Measurements from ENCODE around the gene PTPRD.

Gene PTPRD

GRCh38 chr9:8653855-8654254 lies 1958.9 kb downstream of the PTPRD start:
- no peak overlapping the region for H3K27ac ChIP-seq (ENCODE audit: extremely low read depth, low read depth, low read length)
- CTCF ChIA-PET = interaction anchor here (0.6 kb wide), 1 partner anchor 89 kb away, joined by 3 read pairs; no protein-coding TSS in a partner anchor
- no peaks in the 10 kb centered on the region for H3K36me3 ChIP-seq (ENCODE audit: control insufficient read depth in 2 of 2, insufficient read depth in 1 of 2, low read length in 2 of 2)
- no peak for TF ChIP-seq SCRT1 (tag by site-specific recombination; IDR thresholded peaks at IDR 0.05; ENCODE audit: borderline replicate concordance)
- no peak for TF ChIP-seq ZNF114 (tag by site-specific recombination; IDR thresholded peaks at IDR 0.05)
- no peak for TF ChIP-seq ZNF302 (tag by site-specific recombination; IDR thresholded peaks at IDR 0.05; ENCODE audit: low read depth)
- TF ChIP-seq ZNF701 (tag by site-specific recombination; IDR thresholded peaks at IDR 0.05) = no peak
- TF ChIP-seq ZNF37A (tag by site-specific recombination; IDR thresholded peaks at IDR 0.05) = no peak
- TF ChIP-seq MZF1 (tag by site-specific recombination; IDR thresholded peaks at IDR 0.05; ENCODE audit: borderline replicate concordance) = no peak
- TF ChIP-seq ZNF248 (tag by site-specific recombination; IDR thresholded peaks at IDR 0.05) = no peak
- no peak for TF ChIP-seq ZNF585B (tag by site-specific recombination; IDR thresholded peaks at IDR 0.05)
- no peak for TF ChIP-seq PRDM1 (tag by site-specific recombination; IDR thresholded peaks at IDR 0.05)
- no peak for TF ChIP-seq ZNF677 (tag by site-specific recombination; IDR thresholded peaks at IDR 0.05)
- no peak for TF ChIP-seq GFI1B (tag by site-specific recombination; IDR thresholded peaks at IDR 0.05)
- TF ChIP-seq ZNF654 (tag by site-specific recombination; IDR thresholded peaks at IDR 0.05; ENCODE audit: low read depth) = no peak
- no peak for TF ChIP-seq ZNF571 (tag by site-specific recombination; IDR thresholded peaks at IDR 0.05)
- TF ChIP-seq ZNF19 (tag by site-specific recombination; IDR thresholded peaks at IDR 0.05; ENCODE audit: low read depth) = no peak
- TF ChIP-seq ZNF292 (tag by site-specific recombination; IDR thresholded peaks at IDR 0.05; ENCODE audit: borderline replicate concordance, low read depth) = no peak
- POLR2A ChIA-PET = no interaction called here
- no peak overlapping the region for H3K4me3 ChIP-seq (ENCODE audit: low read depth, low read length)
- no peaks in the 10 kb centered on the region for H3K9me3 ChIP-seq (ENCODE audit: control insufficient read depth, insufficient read depth, low read depth, low read length)
- H3K4me1 ChIP-seq (ENCODE audit: control insufficient read depth, insufficient read depth, low read length) = no peaks in the 10 kb centered on the region

GRCh38 chr9:8653111-8653510 lies 1959.7 kb downstream of the PTPRD start:
- Histone ChIP-seq H3K4me1 (ENCODE audit: control insufficient read depth, insufficient read depth, low read length) (no peaks in the 10 kb centered on the region), H3K27ac (ENCODE audit: extremely low read depth, low read depth, low read length) (no peak overlapping the region), H3K4me3 (ENCODE audit: low read depth, low read length) (no peak overlapping the region), H3K9me3 (ENCODE audit: control insufficient read depth, insufficient read depth, low read depth, low read length) (no peaks in the 10 kb centered on the region), H3K36me3 (ENCODE audit: control insufficient read depth in 2 of 2, insufficient read depth in 1 of 2, low read length in 2 of 2) (no peaks in the 10 kb centered on the region)
- no peak for TF ChIP-seq ZNF776 (tag by site-specific recombination; IDR thresholded peaks at IDR 0.05; ENCODE audit: borderline replicate concordance)
- no peak for TF ChIP-seq ZNF132 (tag by site-specific recombination; IDR thresholded peaks at IDR 0.05; ENCODE audit: borderline replicate concordance)
- no peak for TF ChIP-seq ZFP41 (tag by site-specific recombination; IDR thresholded peaks at IDR 0.05; ENCODE audit: borderline replicate concordance)
- TF ChIP-seq YY2 (tag by site-specific recombination; IDR thresholded peaks at IDR 0.05) = no peak
- TF ChIP-seq ZIC2 (tag by site-specific recombination; IDR thresholded peaks at IDR 0.05) = no peak
- no peak for TF ChIP-seq ZBTB48 (tag by site-specific recombination; IDR thresholded peaks at IDR 0.05)
- TF ChIP-seq ZNF169 (tag by site-specific recombination; IDR thresholded peaks at IDR 0.05) = no peak
- no peak for TF ChIP-seq ZNF529 (tag by site-specific recombination; IDR thresholded peaks at IDR 0.05; ENCODE audit: insufficient replicate concordance)
- TF ChIP-seq ZNF148 (tag by site-specific recombination; IDR thresholded peaks at IDR 0.05; ENCODE audit: borderline replicate concordance) = no peak
- no peak for TF ChIP-seq BCL11B (tag by site-specific recombination; IDR thresholded peaks at IDR 0.05; ENCODE audit: low read depth)
- no peak for TF ChIP-seq ZNF501 (tag by site-specific recombination; IDR thresholded peaks at IDR 0.05)
- ChIA-PET CTCF (interaction anchor here (0.6 kb wide), 1 partner anchor 90 kb away, joined by 3 read pairs; no protein-coding TSS in a partner anchor), POLR2A (no interaction called here)
